Measurements from ENCODE around the gene EFHC1.

DNA sequence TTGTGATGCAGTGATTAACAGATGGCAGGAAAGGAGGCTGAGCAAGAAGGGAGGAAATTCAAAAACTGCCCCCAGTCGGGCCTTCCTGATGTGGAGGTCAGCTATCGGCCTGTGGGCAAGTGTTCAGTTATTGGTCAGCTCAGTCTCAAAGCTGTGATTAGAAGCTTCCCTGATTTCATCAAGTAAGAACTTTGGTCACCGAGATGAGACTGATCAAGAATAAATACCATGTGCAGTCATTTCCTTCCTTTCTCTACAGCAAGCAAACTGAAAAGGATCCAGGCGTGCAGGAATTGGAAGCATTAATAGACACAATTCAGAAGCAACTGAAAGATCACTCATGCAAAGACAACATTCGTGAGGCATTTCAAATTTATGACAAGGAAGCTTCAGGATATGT, 69.7 kb downstream of the EFHC1 start:
- TF ChIP-seq, protein P1, sequence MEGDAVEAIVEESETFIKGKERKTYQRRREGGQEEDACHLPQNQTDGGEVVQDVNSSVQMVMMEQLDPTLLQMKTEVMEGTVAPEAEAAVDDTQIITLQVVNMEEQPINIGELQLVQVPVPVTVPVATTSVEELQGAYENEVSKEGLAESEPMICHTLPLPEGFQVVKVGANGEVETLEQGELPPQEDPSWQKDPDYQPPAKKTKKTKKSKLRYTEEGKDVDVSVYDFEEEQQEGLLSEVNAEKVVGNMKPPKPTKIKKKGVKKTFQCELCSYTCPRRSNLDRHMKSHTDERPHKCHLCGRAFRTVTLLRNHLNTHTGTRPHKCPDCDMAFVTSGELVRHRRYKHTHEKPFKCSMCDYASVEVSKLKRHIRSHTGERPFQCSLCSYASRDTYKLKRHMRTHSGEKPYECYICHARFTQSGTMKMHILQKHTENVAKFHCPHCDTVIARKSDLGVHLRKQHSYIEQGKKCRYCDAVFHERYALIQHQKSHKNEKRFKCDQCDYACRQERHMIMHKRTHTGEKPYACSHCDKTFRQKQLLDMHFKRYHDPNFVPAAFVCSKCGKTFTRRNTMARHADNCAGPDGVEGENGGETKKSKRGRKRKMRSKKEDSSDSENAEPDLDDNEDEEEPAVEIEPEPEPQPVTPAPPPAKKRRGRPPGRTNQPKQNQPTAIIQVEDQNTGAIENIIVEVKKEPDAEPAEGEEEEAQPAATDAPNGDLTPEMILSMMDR (IDR thresholded peaks at IDR 0.05): no peak
- no peak for TF ChIP-seq POLR2A (IDR thresholded peaks at IDR 0.05)
